ENCODE measurements around the gene NOXO1. TPM values are rescaled to one million over a fixed set of nuclear protein-coding genes. Genes with fewer than 3 reads are reported as not detected.

The NOXO1 gene
- polyA plus RNA-seq, 2 donors, result 2.7 to 9.3 TPM

DNA sequence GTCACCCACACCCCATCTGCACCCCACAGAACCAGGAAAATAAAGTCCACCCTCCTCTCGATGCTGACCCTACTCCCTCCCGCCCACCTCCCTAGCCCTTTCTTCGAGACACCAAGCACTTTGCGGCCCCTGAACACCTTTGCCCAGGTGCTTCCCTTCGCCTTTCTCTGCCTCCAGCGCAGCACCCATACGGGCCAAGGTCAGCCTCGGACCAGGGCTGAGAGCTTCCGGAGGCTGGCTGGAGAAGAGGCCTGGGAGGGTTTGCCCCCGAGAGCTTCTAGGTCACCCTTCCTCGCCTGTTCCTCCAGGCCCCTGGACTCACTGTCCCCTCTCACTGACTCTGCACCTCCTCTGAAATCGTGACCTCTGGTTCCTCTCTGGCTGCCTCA lies 42.8 kb upstream of the NOXO1 start:
- Histone ChIP-seq H3K27me3 (ENCODE audit: control insufficient read depth in 1 of 2, insufficient read depth in 2 of 2, low read length in 2 of 2) (peaks cover 3 to 5% of the 10 kb centered on the region in 2 donors), H3K4me1 (ENCODE audit: control insufficient read depth in 2 of 2, insufficient read depth in 2 of 2, low read length in 1 of 2) (peaks cover 19 to 34% of the 10 kb centered on the region in 2 donors), H3K9me3 (ENCODE audit: control insufficient read depth in 2 of 2, insufficient read depth in 1 of 2, low read depth in 1 of 2, low read length in 1 of 2) (peaks cover 0 to 2% of the 10 kb centered on the region in 2 donors), H3K36me3 (ENCODE audit: control insufficient read depth in 2 of 2, insufficient read depth in 2 of 2, low read length in 1 of 2) (no peaks in the 10 kb centered on the region), H3K4me3 (ENCODE audit: low read depth in 1 of 2, low read length in 2 of 2) (no peak overlapping the region), H3K27ac (ENCODE audit: low read depth in 2 of 2, low read length in 1 of 2) (no peak overlapping the region)
- WGBS, 2 donors, result 89 to 92% methylated on average over 12 of the region's 12 CpGs

DNA sequence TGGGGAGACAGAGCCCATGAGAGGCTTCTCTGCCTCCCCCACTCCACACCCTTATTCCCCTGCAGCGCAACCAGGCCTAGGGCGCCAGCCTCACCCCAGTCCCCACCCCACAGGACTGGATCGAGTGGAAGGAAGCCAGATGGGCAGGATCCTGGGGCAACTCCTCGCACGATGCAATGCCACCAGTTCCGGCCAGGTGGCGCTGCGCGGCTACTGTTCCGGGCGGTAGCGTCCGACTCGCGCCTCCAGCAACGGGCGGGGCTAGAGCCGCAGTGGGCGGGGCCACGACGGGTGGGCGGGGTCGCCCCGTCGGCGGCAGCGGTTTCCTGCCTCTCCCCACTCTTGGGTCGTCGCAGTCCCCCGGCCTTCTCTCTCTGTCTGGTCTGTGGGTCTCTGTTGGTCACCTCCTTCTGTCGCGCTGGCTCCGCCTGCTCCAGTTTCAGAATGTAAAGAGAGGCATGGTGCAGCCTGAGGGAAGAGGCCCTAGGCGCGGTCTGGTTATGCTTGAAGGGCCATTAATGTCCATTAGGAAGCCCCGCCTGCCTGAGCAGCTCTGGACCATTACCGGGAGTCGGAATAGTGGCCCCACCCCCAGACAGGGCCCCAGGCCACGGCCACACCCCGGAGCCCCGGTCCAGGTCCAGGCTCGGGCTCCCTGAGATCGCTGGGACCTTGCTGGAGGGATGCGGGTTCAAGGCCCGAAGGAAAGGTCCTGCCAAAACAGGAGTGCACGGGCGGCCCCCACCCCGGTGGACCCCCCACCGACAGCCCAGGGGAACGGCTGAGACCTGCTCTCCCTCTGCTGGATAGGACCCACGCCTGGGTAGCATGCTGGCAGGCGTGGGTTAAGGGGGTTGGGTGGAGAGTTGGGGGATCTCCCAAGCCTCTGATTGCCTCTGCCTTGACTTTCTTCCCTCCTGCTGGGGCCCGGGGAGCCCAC lies 42.1 kb upstream of the NOXO1 start:
- H3K27ac ChIP-seq (ENCODE audit: low read depth in 2 of 2, low read length in 1 of 2), result peak overlapping the region; percentile 63 to 76
- WGBS, 2 donors, result 12 to 13% methylated on average over 47 to 53 of the region's 53 CpGs

DNA sequence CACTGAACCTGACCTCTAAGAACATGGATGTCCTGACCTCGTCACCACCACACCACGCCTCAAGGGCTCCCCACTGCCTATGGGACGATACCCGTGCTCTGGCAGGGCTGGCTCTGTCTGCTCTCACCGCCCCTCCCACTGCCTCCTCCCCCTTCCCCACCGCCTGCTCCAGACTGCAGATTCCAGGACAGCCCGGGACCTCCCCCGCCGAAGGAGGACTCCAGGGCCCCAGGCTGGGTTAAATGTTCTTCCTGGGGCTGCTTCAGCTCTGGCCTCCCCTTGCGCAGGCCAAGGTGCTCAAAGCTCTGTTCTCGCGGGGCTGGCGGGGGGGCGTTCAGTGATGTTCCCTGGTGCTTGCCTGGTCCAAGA lies 41.4 kb upstream of the NOXO1 start:
- WGBS, 2 donors, result 2% methylated on average over 14 of the region's 14 CpGs
- Histone ChIP-seq H3K27me3 (ENCODE audit: control insufficient read depth in 1 of 2, insufficient read depth in 2 of 2, low read length in 2 of 2) (peaks cover 5 to 6% of the 10 kb centered on the region in 2 donors), H3K36me3 (ENCODE audit: control insufficient read depth in 2 of 2, insufficient read depth in 2 of 2, low read length in 1 of 2) (no peaks in the 10 kb centered on the region), H3K4me3 (ENCODE audit: low read depth in 1 of 2, low read length in 2 of 2) (no peak overlapping the region), H3K4me1 (ENCODE audit: control insufficient read depth in 2 of 2, insufficient read depth in 2 of 2, low read length in 1 of 2) (peaks cover 19 to 32% of the 10 kb centered on the region in 2 donors), H3K27ac (ENCODE audit: low read depth in 2 of 2, low read length in 1 of 2) (peak overlapping the region in 1 of 2 donors; percentile 3), H3K9me3 (ENCODE audit: control insufficient read depth in 2 of 2, insufficient read depth in 1 of 2, low read depth in 1 of 2, low read length in 1 of 2) (peaks cover 0 to 2% of the 10 kb centered on the region in 2 donors)

More for the DNA sequence above, 42.1 kb upstream of the NOXO1 start:
- peak overlapping the region; percentile 13 to 31 for H3K4me3 ChIP-seq (ENCODE audit: low read depth in 1 of 2, low read length in 2 of 2)
- H3K27me3 ChIP-seq (ENCODE audit: control insufficient read depth in 1 of 2, insufficient read depth in 2 of 2, low read length in 2 of 2), result peaks cover 5 to 6% of the 10 kb centered on the region in 2 donors
- H3K9me3 ChIP-seq (ENCODE audit: control insufficient read depth in 2 of 2, insufficient read depth in 1 of 2, low read depth in 1 of 2, low read length in 1 of 2), result peaks cover 0 to 2% of the 10 kb centered on the region in 2 donors
- H3K36me3 ChIP-seq (ENCODE audit: control insufficient read depth in 2 of 2, insufficient read depth in 2 of 2, low read length in 1 of 2), result no peaks in the 10 kb centered on the region
- H3K4me1 ChIP-seq (ENCODE audit: control insufficient read depth in 2 of 2, insufficient read depth in 2 of 2, low read length in 1 of 2), result peaks cover 19 to 34% of the 10 kb centered on the region in 2 donors

DNA sequence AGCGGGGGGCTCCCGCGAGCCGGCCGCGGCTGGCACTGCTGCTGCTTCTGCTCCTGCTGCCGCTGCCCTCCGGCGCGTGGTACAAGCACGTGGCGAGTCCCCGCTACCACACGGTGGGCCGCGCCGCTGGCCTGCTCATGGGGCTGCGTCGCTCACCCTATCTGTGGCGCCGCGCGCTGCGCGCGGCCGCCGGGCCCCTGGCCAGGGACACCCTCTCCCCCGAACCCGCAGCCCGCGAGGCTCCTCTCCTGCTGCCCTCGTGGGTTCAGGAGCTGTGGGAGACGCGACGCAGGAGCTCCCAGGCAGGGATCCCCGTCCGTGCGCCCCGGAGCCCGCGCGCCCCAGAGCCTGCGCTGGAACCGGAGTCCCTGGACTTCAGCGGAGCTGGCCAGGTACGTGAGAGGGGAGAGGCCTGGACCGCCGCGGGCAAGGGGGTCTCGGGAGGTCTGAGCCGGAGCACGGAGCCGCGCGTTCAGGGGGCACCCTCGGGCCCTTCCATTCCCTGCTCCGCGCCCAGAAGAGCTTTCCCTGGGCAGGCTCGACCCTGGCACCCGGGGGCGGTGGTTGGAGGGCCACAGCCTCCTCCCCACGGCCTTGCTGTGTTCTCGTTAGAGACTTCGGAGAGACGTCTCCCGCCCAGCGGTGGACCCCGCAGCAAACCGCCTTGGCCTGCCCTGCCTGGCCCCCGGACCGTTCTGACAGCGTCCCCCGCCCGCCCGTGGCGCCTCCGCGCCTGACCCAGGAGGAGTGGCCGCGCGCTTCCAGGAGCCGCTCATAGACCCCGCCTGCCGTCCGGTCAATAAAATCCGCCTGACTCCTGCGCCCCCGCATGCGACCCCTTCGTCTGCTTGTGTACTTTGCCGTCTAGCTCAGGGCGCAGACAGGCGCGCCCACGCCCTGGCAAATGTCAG lies 38.9 kb upstream of the NOXO1 start:
- WGBS, 2 donors, result 2% methylated on average over 67 to 96 of the region's 96 CpGs
- H3K27ac ChIP-seq (ENCODE audit: low read depth in 2 of 2, low read length in 1 of 2), result no peak overlapping the region
- no peaks in the 10 kb centered on the region for H3K36me3 ChIP-seq (ENCODE audit: control insufficient read depth in 2 of 2, insufficient read depth in 2 of 2, low read length in 1 of 2)
- peaks cover 0 to 2% of the 10 kb centered on the region in 2 donors for H3K9me3 ChIP-seq (ENCODE audit: control insufficient read depth in 2 of 2, insufficient read depth in 1 of 2, low read depth in 1 of 2, low read length in 1 of 2)
- peak overlapping the region in 1 of 2 donors; percentile 12 for H3K4me3 ChIP-seq (ENCODE audit: low read depth in 1 of 2, low read length in 2 of 2)
- H3K4me1 ChIP-seq (ENCODE audit: control insufficient read depth in 2 of 2, insufficient read depth in 2 of 2, low read length in 1 of 2), result peaks cover 15 to 25% of the 10 kb centered on the region in 2 donors
- peaks cover 5 to 6% of the 10 kb centered on the region in 2 donors for H3K27me3 ChIP-seq (ENCODE audit: control insufficient read depth in 1 of 2, insufficient read depth in 2 of 2, low read length in 2 of 2)

DNA sequence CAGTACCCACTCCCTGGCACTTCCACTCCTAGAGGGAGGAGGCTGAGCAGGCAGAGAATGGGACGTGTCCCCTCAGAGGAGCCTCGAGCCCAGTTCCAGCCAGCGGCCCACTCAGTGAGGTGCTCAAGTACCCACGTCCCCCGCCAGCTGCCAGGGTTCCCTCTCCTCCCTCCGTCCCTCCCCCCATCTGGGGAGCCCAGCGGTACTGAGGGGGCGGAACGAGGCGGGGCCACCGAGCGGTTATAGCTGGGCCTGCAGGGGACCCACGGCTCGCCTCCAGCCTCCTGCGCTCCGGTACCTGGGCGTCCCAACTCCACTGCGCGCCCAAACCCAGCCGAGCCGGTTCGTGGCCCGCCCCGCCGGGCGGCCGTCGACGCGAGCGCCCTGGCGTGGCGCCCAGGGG lies 38.2 kb upstream of the NOXO1 start, which contains the start of gene NPW:
TSS of gene NPW (plus strand) at position 268 of the 403 bp plus-strand sequence.
- peaks cover 5 to 6% of the 10 kb centered on the region in 2 donors for H3K27me3 ChIP-seq (ENCODE audit: control insufficient read depth in 1 of 2, insufficient read depth in 2 of 2, low read length in 2 of 2)
- H3K4me3 ChIP-seq (ENCODE audit: low read depth in 1 of 2, low read length in 2 of 2), result peak within 1 kb of the TSS in 1 of 2 donors; percentile 12
- 3 to 5% methylated on average over 30 to 33 of the region's 33 CpGs for WGBS, 2 donors

DNA sequence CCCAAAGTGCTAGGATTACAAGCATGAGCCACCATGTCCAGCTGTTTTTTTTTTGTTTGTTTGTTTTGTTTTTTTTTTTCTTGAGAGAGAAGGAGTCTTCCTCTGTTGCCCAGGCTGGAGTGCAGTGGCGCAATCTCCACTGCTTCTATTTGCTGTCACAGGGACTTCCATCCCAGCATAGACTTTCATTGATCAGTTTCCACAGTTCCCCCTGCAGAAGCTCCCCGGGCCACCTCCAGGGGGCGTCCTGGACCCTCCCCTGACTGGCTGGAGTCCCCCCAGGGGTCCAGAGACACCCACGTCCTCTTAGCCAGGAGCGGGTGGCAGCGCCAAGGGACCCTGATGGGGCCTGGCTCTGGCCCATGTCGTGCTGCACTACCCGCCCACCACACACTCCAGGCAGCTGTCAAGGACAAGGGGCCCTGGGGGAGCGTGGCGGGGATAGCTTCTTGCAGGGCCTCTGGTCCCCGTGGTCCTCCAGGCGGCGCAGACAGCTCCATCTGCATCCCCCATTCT lies 35.2 kb upstream of the NOXO1 start:
- H3K36me3 ChIP-seq (ENCODE audit: control insufficient read depth in 2 of 2, insufficient read depth in 2 of 2, low read length in 1 of 2), result no peaks in the 10 kb centered on the region
- H3K9me3 ChIP-seq (ENCODE audit: control insufficient read depth in 2 of 2, insufficient read depth in 1 of 2, low read depth in 1 of 2, low read length in 1 of 2), result peaks cover 0 to 2% of the 10 kb centered on the region in 2 donors
- H3K27ac ChIP-seq (ENCODE audit: low read depth in 2 of 2, low read length in 1 of 2), result no peak overlapping the region
- no peak overlapping the region for H3K4me3 ChIP-seq (ENCODE audit: low read depth in 1 of 2, low read length in 2 of 2)
- 54 to 59% methylated on average over 10 to 13 of the region's 13 CpGs for WGBS, 2 donors
- H3K27me3 ChIP-seq (ENCODE audit: control insufficient read depth in 1 of 2, insufficient read depth in 2 of 2, low read length in 2 of 2), result peaks cover 5 to 6% of the 10 kb centered on the region in 2 donors
- peaks cover 10 to 15% of the 10 kb centered on the region in 2 donors for H3K4me1 ChIP-seq (ENCODE audit: control insufficient read depth in 2 of 2, insufficient read depth in 2 of 2, low read length in 1 of 2)

More for the DNA sequence above, 38.2 kb upstream of the NOXO1 start, which contains the start of gene NPW:
- Histone ChIP-seq H3K36me3 (ENCODE audit: control insufficient read depth in 2 of 2, insufficient read depth in 2 of 2, low read length in 1 of 2) (no peaks in the 10 kb centered on the region), H3K9me3 (ENCODE audit: control insufficient read depth in 2 of 2, insufficient read depth in 1 of 2, low read depth in 1 of 2, low read length in 1 of 2) (peaks cover 0 to 2% of the 10 kb centered on the region in 2 donors), H3K27ac (ENCODE audit: low read depth in 2 of 2, low read length in 1 of 2) (no peak within 1 kb of the TSS), H3K4me1 (ENCODE audit: control insufficient read depth in 2 of 2, insufficient read depth in 2 of 2, low read length in 1 of 2) (peaks cover 15 to 25% of the 10 kb centered on the region in 2 donors)

DNA sequence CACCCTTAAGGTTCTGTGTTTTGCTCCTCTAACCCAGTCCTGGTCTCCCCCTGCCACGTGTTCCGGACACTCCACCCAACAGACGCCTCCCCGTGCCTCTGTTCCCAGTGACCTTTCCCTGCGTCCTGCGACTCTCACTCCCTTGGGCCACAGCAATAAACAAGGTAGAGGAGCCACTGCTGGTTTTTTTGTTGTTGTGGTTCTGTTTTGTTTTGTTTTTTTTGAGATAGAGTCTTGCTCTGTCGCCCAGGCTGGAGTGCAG lies 34.6 kb upstream of the NOXO1 start:
- no peaks in the 10 kb centered on the region for H3K36me3 ChIP-seq (ENCODE audit: control insufficient read depth in 2 of 2, insufficient read depth in 2 of 2, low read length in 1 of 2)
- no peak overlapping the region for H3K4me3 ChIP-seq (ENCODE audit: low read depth in 1 of 2, low read length in 2 of 2)
- peaks cover 5 to 6% of the 10 kb centered on the region in 2 donors for H3K27me3 ChIP-seq (ENCODE audit: control insufficient read depth in 1 of 2, insufficient read depth in 2 of 2, low read length in 2 of 2)
- H3K4me1 ChIP-seq (ENCODE audit: control insufficient read depth in 2 of 2, insufficient read depth in 2 of 2, low read length in 1 of 2), result peaks cover 10 to 15% of the 10 kb centered on the region in 2 donors
- 85 to 88% methylated on average over 7 of the region's 7 CpGs for WGBS, 2 donors
- peak overlapping the region; percentile 40 to 87 for H3K27ac ChIP-seq (ENCODE audit: low read depth in 2 of 2, low read length in 1 of 2)
- peaks cover 0 to 2% of the 10 kb centered on the region in 2 donors for H3K9me3 ChIP-seq (ENCODE audit: control insufficient read depth in 2 of 2, insufficient read depth in 1 of 2, low read depth in 1 of 2, low read length in 1 of 2)

DNA sequence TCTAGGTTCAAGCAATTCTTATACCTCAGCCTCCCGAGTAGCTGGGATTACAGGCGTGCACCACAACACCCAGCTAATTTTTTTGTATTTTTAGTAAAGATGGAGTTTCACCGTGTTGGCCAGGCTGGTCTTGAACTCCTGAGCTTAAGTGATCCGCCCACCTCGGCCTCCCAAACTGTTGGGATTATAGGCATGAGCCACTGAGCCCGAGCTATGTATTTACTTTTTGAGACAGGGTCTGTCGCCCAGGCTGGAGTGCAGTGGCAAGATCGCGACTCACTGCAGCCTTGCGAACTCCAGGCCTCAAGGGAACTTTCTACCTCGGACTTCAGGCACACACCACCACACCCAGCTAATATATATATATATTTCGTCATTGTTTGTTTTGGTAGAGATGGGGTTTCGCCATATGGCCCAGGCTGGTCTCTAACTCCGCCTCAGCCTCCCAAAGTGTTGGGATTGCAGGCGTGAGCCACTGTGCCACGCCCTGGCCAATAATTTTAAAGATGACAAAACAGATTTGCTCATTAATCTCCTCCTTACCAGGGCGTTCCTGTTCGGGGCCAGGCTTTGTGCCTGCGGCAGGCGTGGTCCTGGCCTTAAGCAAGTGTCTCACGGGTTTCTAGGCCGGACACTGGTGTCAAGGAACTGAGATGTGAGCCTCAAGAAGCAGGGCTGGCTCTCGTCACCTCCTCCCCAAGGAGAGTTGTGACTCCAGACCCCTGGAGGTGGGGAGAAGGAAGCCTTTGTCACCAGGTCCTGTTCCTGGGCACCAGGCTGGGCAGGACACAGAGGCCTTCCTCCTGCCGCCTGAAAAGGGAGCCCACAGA lies 34.1 kb upstream of the NOXO1 start:
- Histone ChIP-seq H3K27me3 (ENCODE audit: control insufficient read depth in 1 of 2, insufficient read depth in 2 of 2, low read length in 2 of 2) (peaks cover 4 to 6% of the 10 kb centered on the region in 2 donors), H3K4me3 (ENCODE audit: low read depth in 1 of 2, low read length in 2 of 2) (no peak overlapping the region), H3K4me1 (ENCODE audit: control insufficient read depth in 2 of 2, insufficient read depth in 2 of 2, low read length in 1 of 2) (peaks cover 5 to 17% of the 10 kb centered on the region in 2 donors), H3K9me3 (ENCODE audit: control insufficient read depth in 2 of 2, insufficient read depth in 1 of 2, low read depth in 1 of 2, low read length in 1 of 2) (peaks cover 0 to 2% of the 10 kb centered on the region in 2 donors), H3K36me3 (ENCODE audit: control insufficient read depth in 2 of 2, insufficient read depth in 2 of 2, low read length in 1 of 2) (no peaks in the 10 kb centered on the region), H3K27ac (ENCODE audit: low read depth in 2 of 2, low read length in 1 of 2) (peak overlapping the region; percentile 56 to 87)
- 57 to 65% methylated on average over 24 of the region's 24 CpGs for WGBS, 2 donors
